MCF 10A (cell line): ENCODE measurements around the gene AEBP1. TPM values are rescaled to one million over a fixed set of nuclear protein-coding genes. Genes with fewer than 3 reads are reported as not detected.

Source experiments
- BruUV-seq: library from RNA; stranded (reverse); fragments of 400-500 nt; replicated peaks from 2 replicates; lab custom pipeline; 2021; lab: Mats Ljungman, UMichigan
- CTCF ChIA-PET: fragments of 300-600 bp; sonication (Branson Sonifier 250); formaldehyde crosslinking; extraction: SDS; loops from one replicate; lab custom pipeline; 2021; ENCODE audit warnings: antibody characterized with exemption, inconsistent platforms; lab: Yijun Ruan, JAX
- POLR2A ChIA-PET: fragments of 300-600, 350-650 bp; sonication (Branson Sonifier 250); formaldehyde crosslinking; extraction: SDS; loops from one replicate; lab custom pipeline; 2020; ENCODE audit warnings: antibody characterized with exemption, inconsistent platforms; lab: Yijun Ruan, JAX
- DNase-seq: peaks from one replicate; pipeline ENCODE4 v3.0.0-alpha.2; 2018; ENCODE audit not compliant: unreplicated experiment
- H3K27ac Mint-ChIP-seq: one replicate; pipeline ENCODE4 v1.8.0; 2022; ENCODE audit warnings: mild to moderate bottlenecking, low read depth, mixed read lengths; ENCODE audit not compliant: unreplicated experiment
- H3K27me3 Mint-ChIP-seq: one replicate; pipeline ENCODE4 v1.8.0; 2022; ENCODE audit warnings: mixed read lengths; ENCODE audit not compliant: insufficient read depth, unreplicated experiment
- H3K36me3 Mint-ChIP-seq: one replicate; pipeline ENCODE4 v1.8.0; 2022; ENCODE audit warnings: mild to moderate bottlenecking, moderate library complexity, mixed read lengths; ENCODE audit not compliant: insufficient read depth, unreplicated experiment
- H3K4me1 Mint-ChIP-seq: one replicate; pipeline ENCODE4 v1.8.0; 2022; ENCODE audit warnings: mixed read lengths; ENCODE audit not compliant: insufficient read depth, unreplicated experiment
- H3K4me3 Mint-ChIP-seq: one replicate; pipeline ENCODE4 v1.8.0; 2022; ENCODE audit warnings: mild to moderate bottlenecking, moderate library complexity, mixed read lengths; ENCODE audit not compliant: unreplicated experiment
- H3K9me3 Mint-ChIP-seq: one replicate; pipeline ENCODE4 v1.8.0; 2022; ENCODE audit warnings: mixed read lengths; ENCODE audit not compliant: unreplicated experiment
- CTCF ChIP-seq: fragments of 200-600 bp; IDR thresholded peaks from one replicate; pipeline ENCODE4 v1.8.0; 2022; ENCODE audit warnings: antibody characterized with exemption, mild to moderate bottlenecking; ENCODE audit not compliant: unreplicated experiment
- intact Hi-C: fragments of 100-400 bp; cut with micrococcal nuclease; formaldehyde crosslinking; loops from 2 replicates; pipeline ENCODE4 v1.14.1; 2022
- total RNA-seq: library from RNA; stranded (reverse); gene quantifications from 2 replicates; pipeline ENCODE4 v1.2.3, GENCODE V29; 2022

The AEBP1 gene
- total RNA-seq, 1 experiment from 2014 or later = not detected

GRCh38 chr7:44062180-44062902 lies 41.8 kb upstream of the AEBP1 start:
- Mint-ChIP-seq H3K36me3 (peaks cover 47% of the 10 kb centered on the region), H3K9me3 (no peaks in the 10 kb centered on the region), H3K4me3 (no peak overlapping the region), H3K27ac (no peak overlapping the region), H3K4me1 (peaks cover 15% of the 10 kb centered on the region), H3K27me3 (no peaks in the 10 kb centered on the region)
- no peak for TF ChIP-seq CTCF
- intact Hi-C loops = no loop called here
- ChIA-PET CTCF (interaction anchor here (0.8 to 1.9 kb wide), 3 partner anchors 18 to 142 kb away, joined by 3 to 4 read pairs (median 4); partner anchors contain the start of gene DBNL), POLR2A (interaction anchor here (0.8 kb wide), 1 partner anchor 18 kb away, joined by 3 read pairs; the partner anchor contains the start of gene DBNL)
- no TSS peak for BruUV-seq
- DNase-seq = no peak

- H3K4me1 Mint-ChIP-seq = peaks cover 13% of the 10 kb centered on the region
- ChIA-PET POLR2A (interaction anchor here (0.8 to 4.1 kb wide), 4 partner anchors 10 to 18 kb away, joined by 3 to 24 read pairs (median 6); partner anchors contain the start of gene DBNL), CTCF (interaction anchor here (0.5 to 1.9 kb wide), 3 partner anchors 18 to 447 kb away, joined by 3 to 4 read pairs (median 4); partner anchors contain the start of gene DBNL)
- peaks cover 44% of the 10 kb centered on the region for H3K36me3 Mint-ChIP-seq
- H3K4me3 Mint-ChIP-seq = no peak overlapping the region
- BruUV-seq = no TSS peak
- DNase-seq = no peak
- no peak overlapping the region for H3K27ac Mint-ChIP-seq
- no peaks in the 10 kb centered on the region for H3K27me3 Mint-ChIP-seq
- no peaks in the 10 kb centered on the region for H3K9me3 Mint-ChIP-seq
- intact Hi-C loops = no loop called here
- TF ChIP-seq CTCF = no peak
Measured at GRCh38 chr7:44062903-44063295, 41.2 kb upstream of the AEBP1 start.

- H3K27ac Mint-ChIP-seq = no peak overlapping the region
- intact Hi-C loops = no loop called here
- BruUV-seq = no TSS peak
- no peaks in the 10 kb centered on the region for H3K27me3 Mint-ChIP-seq
- H3K36me3 Mint-ChIP-seq = peaks cover 47% of the 10 kb centered on the region
- ChIA-PET POLR2A (interaction anchor here (0.9 to 4.1 kb wide), 4 partner anchors 9 to 19 kb away, joined by 3 to 24 read pairs (median 6); partner anchors contain the start of gene DBNL), CTCF (interaction anchor here (0.5 to 1.9 kb wide), 3 partner anchors 19 to 447 kb away, joined by 3 to 5 read pairs (median 4); partner anchors contain the start of gene DBNL)
- no peak for DNase-seq
- TF ChIP-seq CTCF = no peak
- peaks cover 6% of the 10 kb centered on the region for H3K4me1 Mint-ChIP-seq
- no peaks in the 10 kb centered on the region for H3K9me3 Mint-ChIP-seq
- no peak overlapping the region for H3K4me3 Mint-ChIP-seq
Measured at GRCh38 chr7:44063547-44063893, 40.6 kb upstream of the AEBP1 start.

DNA sequence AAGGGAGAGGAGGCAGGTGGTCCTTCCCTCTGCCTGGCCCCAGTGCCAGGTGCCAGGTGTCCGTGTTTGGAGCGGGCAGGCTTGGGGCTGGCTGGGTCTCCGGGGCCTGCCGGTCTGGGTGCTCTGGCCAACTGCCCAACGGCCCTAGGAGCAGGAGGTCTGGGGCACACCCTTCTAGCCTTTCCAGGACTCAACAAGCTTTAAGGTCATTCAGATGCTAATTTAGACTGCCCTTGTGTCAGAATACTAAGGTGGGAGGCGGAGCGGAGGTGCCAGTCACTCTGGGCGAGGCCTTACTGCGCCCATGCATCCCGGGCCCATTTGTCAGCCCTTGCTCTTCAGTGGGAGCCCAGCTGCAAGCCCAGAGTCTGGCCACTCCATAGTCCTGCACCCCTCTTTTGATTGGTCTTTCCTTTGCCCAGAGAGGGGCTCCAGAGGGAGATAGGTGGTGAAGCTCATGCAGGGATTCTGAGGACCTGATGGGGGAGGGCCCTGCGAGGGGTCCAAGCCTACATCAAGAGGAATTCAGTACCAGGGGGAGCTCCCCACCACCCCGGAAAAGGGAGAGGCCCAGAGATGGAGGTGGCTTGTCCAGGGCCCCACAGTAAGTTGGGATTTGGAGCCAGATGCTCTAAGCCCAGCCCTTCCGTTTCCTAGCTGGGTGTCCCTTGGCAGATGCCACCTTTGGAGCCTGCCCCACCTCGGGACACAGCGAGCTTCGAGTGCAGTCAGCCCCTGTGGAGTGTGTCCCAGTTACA lies 40.1 kb upstream of the AEBP1 start:
- H3K4me1 Mint-ChIP-seq = peaks cover 5% of the 10 kb centered on the region
- BruUV-seq = no TSS peak
- H3K9me3 Mint-ChIP-seq = no peaks in the 10 kb centered on the region
- POLR2A ChIA-PET = interaction anchor here (0.9 to 4.1 kb wide), 5 partner anchors 8 to 19 kb away, joined by 3 to 24 read pairs (median 6); partner anchors contain the start of gene DBNL
- H3K27me3 Mint-ChIP-seq = no peaks in the 10 kb centered on the region
- CTCF ChIA-PET = interaction anchor here (1.0 kb wide), 1 partner anchor 44 kb away, joined by 5 read pairs; no protein-coding TSS in a partner anchor
- no peak overlapping the region for H3K4me3 Mint-ChIP-seq
- intact Hi-C loops = no loop called here
- TF ChIP-seq CTCF = no peak
- no peak overlapping the region for H3K27ac Mint-ChIP-seq
- no peak for DNase-seq
- peaks cover 48% of the 10 kb centered on the region for H3K36me3 Mint-ChIP-seq
